Fibroblast of pulmonary artery (primary cell): ENCODE data around the gene GFPT2.

Experiments used
- DNase-seq: peaks from one replicate; pipeline ENCODE4 v3.0.0-alpha.2; 2010; ENCODE audit warnings: low read depth
- H3K4me3 ChIP-seq: replicated peaks from 2 replicates; pipeline ENCODE4 v1.5.1; 2011; ENCODE audit warnings: low read depth, mild to moderate bottlenecking, control low read depth, low read length, moderate library complexity
- TF ChIP-seq, protein P1 (sequence below): IDR thresholded peaks from 2 replicates; pipeline ENCODE4 v1.5.1; 2011; ENCODE audit warnings: mild to moderate bottlenecking, control low read depth, low read length, inconsistent platforms; ENCODE audit errors: missing control alignments

GFPT2 gene

DNA sequence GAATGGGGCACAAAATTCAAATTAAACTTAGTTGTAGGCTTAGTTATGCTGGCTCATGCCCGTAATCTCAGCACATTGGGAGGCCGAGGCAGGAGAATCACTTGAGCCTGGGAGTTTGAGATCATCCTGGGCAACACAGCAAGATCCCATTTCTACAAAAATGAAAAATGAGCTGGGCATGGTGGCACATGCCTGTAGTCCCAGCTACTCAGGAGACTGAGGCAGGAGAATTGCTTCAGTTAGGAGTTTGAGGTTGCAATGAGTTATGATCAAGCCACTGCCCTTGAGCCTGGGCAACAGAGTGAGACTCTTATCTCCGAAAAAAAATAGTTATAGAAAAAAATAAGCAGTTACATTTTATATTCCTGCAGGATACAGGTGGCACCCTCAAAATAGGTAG is 20.7 kb upstream of the GFPT2 start:
- no peak overlapping the region for H3K4me3 ChIP-seq
- TF ChIP-seq, protein P1, sequence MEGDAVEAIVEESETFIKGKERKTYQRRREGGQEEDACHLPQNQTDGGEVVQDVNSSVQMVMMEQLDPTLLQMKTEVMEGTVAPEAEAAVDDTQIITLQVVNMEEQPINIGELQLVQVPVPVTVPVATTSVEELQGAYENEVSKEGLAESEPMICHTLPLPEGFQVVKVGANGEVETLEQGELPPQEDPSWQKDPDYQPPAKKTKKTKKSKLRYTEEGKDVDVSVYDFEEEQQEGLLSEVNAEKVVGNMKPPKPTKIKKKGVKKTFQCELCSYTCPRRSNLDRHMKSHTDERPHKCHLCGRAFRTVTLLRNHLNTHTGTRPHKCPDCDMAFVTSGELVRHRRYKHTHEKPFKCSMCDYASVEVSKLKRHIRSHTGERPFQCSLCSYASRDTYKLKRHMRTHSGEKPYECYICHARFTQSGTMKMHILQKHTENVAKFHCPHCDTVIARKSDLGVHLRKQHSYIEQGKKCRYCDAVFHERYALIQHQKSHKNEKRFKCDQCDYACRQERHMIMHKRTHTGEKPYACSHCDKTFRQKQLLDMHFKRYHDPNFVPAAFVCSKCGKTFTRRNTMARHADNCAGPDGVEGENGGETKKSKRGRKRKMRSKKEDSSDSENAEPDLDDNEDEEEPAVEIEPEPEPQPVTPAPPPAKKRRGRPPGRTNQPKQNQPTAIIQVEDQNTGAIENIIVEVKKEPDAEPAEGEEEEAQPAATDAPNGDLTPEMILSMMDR, result no peak
- DNase-seq, result no peak

DNA sequence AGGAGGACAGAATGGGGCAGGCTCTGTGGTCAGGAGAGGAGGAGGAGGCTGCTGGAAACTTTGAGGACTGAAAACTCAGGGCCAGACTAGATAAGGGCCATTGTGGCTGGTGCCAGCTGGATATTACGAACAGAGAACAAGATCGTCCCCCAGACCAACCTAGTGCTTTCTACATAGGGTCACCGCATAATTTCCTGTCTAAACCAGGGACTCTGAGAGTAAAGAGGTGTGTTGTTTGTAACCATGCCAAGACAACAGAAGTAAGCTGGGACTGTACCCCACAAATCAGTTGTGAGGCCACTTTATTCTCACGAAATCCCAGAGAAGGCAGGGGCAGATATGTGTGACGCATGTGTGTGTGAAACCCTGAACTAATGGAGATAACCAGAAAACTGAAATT is 20.3 kb upstream of the GFPT2 start:
- H3K4me3 ChIP-seq, result no peak overlapping the region
- no peak for DNase-seq
- TF ChIP-seq, protein P1, result no peak

DNA sequence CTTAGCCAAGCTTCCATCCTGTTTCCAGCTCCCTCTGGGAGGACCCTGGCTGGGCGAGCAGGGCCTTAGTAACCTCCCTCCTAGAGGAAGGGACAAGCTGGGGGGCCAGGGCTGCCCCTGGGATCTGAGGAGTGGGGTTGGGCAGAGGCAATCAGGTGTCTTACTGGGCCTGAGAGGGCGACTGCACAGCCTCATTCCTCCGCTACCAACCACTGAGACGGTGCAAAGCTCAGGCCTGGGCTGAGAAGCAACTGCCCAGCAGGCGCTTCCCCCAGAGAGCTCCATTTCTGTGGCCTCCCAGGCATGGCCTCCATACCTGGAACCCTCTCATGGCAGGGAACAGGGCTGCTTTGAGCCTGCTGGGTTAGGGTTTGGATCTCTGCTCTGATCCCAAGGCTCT is 18.8 kb upstream of the GFPT2 start:
- TF ChIP-seq, protein P1, result no peak
- DNase-seq, result no peak

DNA sequence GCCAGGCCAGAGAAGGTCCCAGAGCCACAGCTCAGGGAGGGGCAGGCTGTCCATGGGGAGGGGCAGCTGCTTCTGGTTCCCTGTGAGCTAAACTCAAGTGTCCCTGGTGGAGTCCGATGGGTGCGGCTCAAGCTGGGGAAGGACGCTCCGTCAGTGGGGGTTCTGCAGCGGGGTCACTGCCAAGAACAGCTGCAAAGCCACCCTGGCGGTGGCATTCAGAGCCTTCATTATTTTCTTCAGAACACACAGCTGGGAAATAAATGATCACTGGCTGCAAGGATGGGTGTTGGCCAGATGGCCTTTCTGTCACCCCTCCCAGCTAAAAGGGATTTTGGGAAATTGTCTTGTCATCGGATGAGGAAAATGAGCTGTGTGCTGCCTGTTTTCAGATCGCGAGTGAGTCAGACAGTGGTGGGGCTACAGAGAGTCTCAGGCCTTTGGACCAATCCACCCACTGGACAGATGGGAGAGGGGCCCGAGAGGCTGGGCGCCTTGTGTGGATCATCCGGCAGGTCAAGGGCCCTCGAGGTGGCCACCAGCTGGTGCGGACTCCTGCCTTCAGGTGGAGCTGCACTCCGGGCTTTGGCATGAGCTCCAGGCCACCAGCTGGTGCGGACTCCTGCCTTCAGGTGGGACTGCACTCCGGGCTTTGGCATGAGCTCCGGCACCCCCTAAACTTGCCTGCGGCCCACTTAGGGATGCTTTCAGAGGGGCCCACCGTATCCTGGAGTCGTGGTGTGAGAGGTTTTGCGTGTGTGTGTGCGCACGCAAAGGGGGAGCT is 17.9 kb upstream of the GFPT2 start:
- TF ChIP-seq, protein P1, result no peak

More for the DNA sequence above, 18.8 kb upstream of the GFPT2 start:
- no peak overlapping the region for H3K4me3 ChIP-seq

DNA sequence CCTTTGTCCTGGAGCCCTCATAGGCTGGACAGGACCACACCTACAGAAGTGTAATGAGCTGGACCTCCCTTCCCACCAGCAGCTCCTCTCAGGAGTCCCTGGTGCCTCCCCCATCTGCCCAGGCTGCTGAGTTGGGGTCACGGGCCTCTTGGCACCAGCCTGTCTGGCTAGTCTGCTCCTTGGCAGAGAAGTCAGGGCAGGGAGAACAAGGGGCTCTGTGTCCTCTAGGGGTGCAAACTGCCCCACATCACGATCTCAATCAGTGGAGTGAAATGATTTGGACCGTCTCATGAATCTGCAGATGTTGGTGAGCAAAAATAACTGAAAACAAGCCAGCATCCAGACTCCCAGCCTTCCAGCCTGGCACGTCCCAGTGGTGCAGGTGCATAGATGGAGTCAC is 14.9 kb upstream of the GFPT2 start:
- TF ChIP-seq, protein P1, result no peak
- DNase-seq, result no peak
- H3K4me3 ChIP-seq, result no peak overlapping the region

More for the DNA sequence above, 17.9 kb upstream of the GFPT2 start:
- no peak overlapping the region for H3K4me3 ChIP-seq
- no peak for DNase-seq

DNA sequence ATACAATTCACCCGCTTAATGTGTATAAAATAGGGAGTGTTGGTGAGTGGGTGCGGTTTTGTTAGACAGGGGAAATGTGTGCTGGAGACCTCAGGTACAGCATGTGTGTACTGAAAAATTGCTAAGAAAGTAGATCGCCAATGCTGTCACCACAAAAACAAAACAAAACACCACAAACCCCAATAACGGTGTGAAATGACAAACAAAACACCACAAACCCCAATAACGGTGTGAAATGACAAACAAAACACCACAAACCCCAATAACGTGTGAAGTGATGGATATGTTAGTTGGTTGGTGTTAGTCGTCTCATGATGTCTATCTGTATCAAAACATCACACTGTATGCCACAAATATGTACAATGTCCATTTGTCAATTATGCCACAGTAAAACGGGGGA is 14.2 kb upstream of the GFPT2 start:
- TF ChIP-seq, protein P1, result no peak
- DNase-seq, result no peak
- H3K4me3 ChIP-seq, result no peak overlapping the region

DNA sequence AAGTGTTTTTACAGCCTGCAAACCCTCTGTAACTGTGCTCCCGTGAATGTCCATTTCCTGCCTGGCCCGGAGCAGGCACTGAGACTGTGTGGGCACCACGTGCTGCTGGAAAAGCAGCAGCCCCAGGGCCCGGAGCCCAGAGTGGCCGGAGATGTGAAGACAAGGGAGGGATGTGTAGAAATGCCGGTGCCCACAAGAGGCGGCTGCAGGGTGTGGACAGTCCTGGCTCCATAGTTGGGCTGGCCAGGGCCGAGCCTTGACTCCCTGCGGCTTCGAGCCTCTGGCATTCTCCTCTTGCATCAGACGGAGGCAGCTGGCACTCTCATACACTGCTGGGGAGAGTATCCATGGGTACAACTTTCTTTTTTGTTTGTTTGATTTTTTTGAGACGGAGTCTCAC is 13.2 kb upstream of the GFPT2 start:
- no peak for DNase-seq
- H3K4me3 ChIP-seq, result no peak overlapping the region
- TF ChIP-seq, protein P1, result no peak
